H1 (cell line): ENCODE measurements around the gene DENND4B. TPM values are rescaled to one million over a fixed set of nuclear protein-coding genes. Genes with fewer than 3 reads are reported as not detected.

ENCODE experiments used
- KDM1A ChIP-seq: fragments of 200-600, 300-600 bp; sonication (generic); IDR thresholded peaks from 2 replicates; pipeline ENCODE4 v1.7.1; 2016; ENCODE audit warnings: mild to moderate bottlenecking, low read length, borderline replicate concordance
- KDM4A ChIP-seq: IDR thresholded peaks from one replicate; pipeline ENCODE4 v1.7.1; 2012; ENCODE audit warnings: low read depth, mild to moderate bottlenecking, moderate library complexity, low read length, inconsistent platforms; ENCODE audit not compliant: severe bottlenecking
- PHF8 ChIP-seq: fragments of 200-600 bp; sonication (generic); conservative IDR thresholded peaks from 2 replicates; pipeline ENCODE4 v1.7.1; 2012; ENCODE audit warnings: low read depth, mild to moderate bottlenecking, inconsistent platforms, low read length, moderate library complexity
- POLR2A ChIP-seq, 2 experiments: IDR thresholded peaks; 1 replicate in 1 of 2; 2 replicates in 1 of 2; pipeline ENCODE4 v1.6.1; 2011; ENCODE audit warnings: low read depth in 2 of 2, low read length in 2 of 2, mild to moderate bottlenecking in 2 of 2; ENCODE audit errors: control extremely low read depth in 1 of 2
- YY1 ChIP-seq: IDR thresholded peaks from 2 replicates; pipeline ENCODE4 v1.6.1; 2011; ENCODE audit warnings: low read depth, mild to moderate bottlenecking, low read length
- polyA plus RNA-seq, 7 experiments: library from polyadenylated mRNA; depleted of rRNA in 3 of 7; stranded (reverse) in 5 of 7; unstranded in 2 of 7; fragments of >200 nt in 5 of 7; fragments of 200-250 nt in 2 of 7; gene quantifications; 1 replicate in 5 of 7; 2 replicates in 1 of 7; 4 replicates in 1 of 7; pipeline versions ENCODE4 v1.2.1 to v1.2.3, GENCODE V29; 2011 to 2013; ENCODE audit warnings: missing spikeins in 2 of 7, mixed read lengths in 2 of 7
- total RNA-seq: library from RNA; stranded (reverse); fragmentation: NEBNext Ultra II Directional; extraction: Animal tissue kit (Norgen Biotek cat#: 25700); gene quantifications from 2 replicates; pipeline ENCODE4 v1.2.1, GENCODE V29; 2021

The DENND4B gene
- total and polyA plus RNA-seq, 2 of the 8 experiments (the other 6 are each of a cell fraction or from before 2014, with no cell fraction given) = 45.6 to 61.1 TPM

GRCh38 chr1:153945795-153946621 lies 510 bp downstream of the DENND4B start (continued):
- TF ChIP-seq POLR2A (IDR thresholded peaks at IDR 0.05; ENCODE audit: control extremely low read depth in 1 of 2, low read depth in 2 of 2, low read length in 2 of 2) (peak in 1 of 2 experiments; percentile 63; a peak in 2 of 3 replicates), KDM4A (peak; percentile 79), KDM1A (no peak), PHF8 (peak; percentile 76), YY1 (peak; percentile 16; the same call in 1 of the 2 replicates)
- TF ChIP-seq, all 59 proteins: peak for 9
